OCI-LY1 (cell line): ENCODE results near the gene TRIM37.

Source experiments
- CTCF ChIP-seq: fragments of 200-600 bp; sonication (generic), shearing (Covaris generic); IDR thresholded peaks from 2 replicates; pipeline ENCODE4 v1.5.1; 2017; ENCODE audit warnings: mild to moderate bottlenecking, antibody characterized with exemption, low read length, moderate library complexity, mixed read lengths
- EZH2 ChIP-seq: fragments of 200-600 bp; sonication (generic), shearing (Covaris generic); IDR thresholded peaks from 2 replicates; pipeline ENCODE4 v1.8.0; 2017; ENCODE audit warnings: borderline replicate concordance, mixed run types, mild to moderate bottlenecking, antibody characterized with exemption, low read length, moderate library complexity, mixed read lengths

GRCh38 chr17:58989629-58990028, 117.1 kb downstream of the TRIM37 start:
- TF ChIP-seq CTCF = no peak
- TF ChIP-seq EZH2 = no peak
